Measurements from ENCODE around the gene PLXNA2.

Gene PLXNA2

GRCh38 chr1:208051651-208052050 lies 192.5 kb downstream of the PLXNA2 start:
- no peak for ATAC-seq

GRCh38 chr1:208048904-208049303 lies 195.3 kb downstream of the PLXNA2 start:
- TF ChIP-seq ARNTL (CRISPR knock-in tag; IDR thresholded peaks at IDR 0.05; ENCODE audit: borderline replicate concordance, low read depth) (no peak), ZC3H10 (CRISPR knock-in tag; IDR thresholded peaks at IDR 0.05) (no peak), TOX (CRISPR knock-in tag; IDR thresholded peaks at IDR 0.05; ENCODE audit: borderline replicate concordance) (no peak), ZNF8 (CRISPR knock-in tag; IDR thresholded peaks at IDR 0.05) (no peak), POU6F1 (CRISPR knock-in tag; IDR thresholded peaks at IDR 0.05; ENCODE audit: borderline replicate concordance, low read depth) (no peak), TSHZ2 (CRISPR knock-in tag; IDR thresholded peaks at IDR 0.05) (no peak), ZFP3 (CRISPR knock-in tag; IDR thresholded peaks at IDR 0.05) (no peak), TCF4 (CRISPR knock-in tag; IDR thresholded peaks at IDR 0.05; ENCODE audit: borderline replicate concordance) (no peak), ESRRG (CRISPR knock-in tag; IDR thresholded peaks at IDR 0.05) (no peak)
- no peak for ATAC-seq

More at GRCh38 chr1:208051651-208052050, 192.5 kb downstream of the PLXNA2 start:
- TF ChIP-seq ZFP30 (CRISPR knock-in tag; IDR thresholded peaks at IDR 0.05), result no peak

GRCh38 chr1:208047975-208048374 lies 196.2 kb downstream of the PLXNA2 start:
- no peak for ATAC-seq
- TF ChIP-seq PPARA (CRISPR knock-in tag; IDR thresholded peaks at IDR 0.05; ENCODE audit: borderline replicate concordance) (no peak), CSDC2 (CRISPR knock-in tag; IDR thresholded peaks at IDR 0.05) (no peak)

GRCh38 chr1:208047476-208047934 lies 196.7 kb downstream of the PLXNA2 start:
- ATAC-seq, result peak; percentile 8
- TF ChIP-seq ARNTL (CRISPR knock-in tag; IDR thresholded peaks at IDR 0.05; ENCODE audit: borderline replicate concordance, low read depth) (no peak), GLIS3 (CRISPR knock-in tag; IDR thresholded peaks at IDR 0.05) (no peak), ESRRG (CRISPR knock-in tag; IDR thresholded peaks at IDR 0.05) (no peak), BACH2 (CRISPR knock-in tag; IDR thresholded peaks at IDR 0.05; ENCODE audit: borderline replicate concordance) (no peak), CREB5 (CRISPR knock-in tag; IDR thresholded peaks at IDR 0.05; ENCODE audit: low read depth) (no peak), OSR1 (CRISPR knock-in tag; IDR thresholded peaks at IDR 0.05) (no peak), SNAI2 (CRISPR knock-in tag; IDR thresholded peaks at IDR 0.05) (no peak), CSDC2 (CRISPR knock-in tag; IDR thresholded peaks at IDR 0.05) (no peak), ZFP30 (CRISPR knock-in tag; IDR thresholded peaks at IDR 0.05) (no peak), ZNF70 (CRISPR knock-in tag; IDR thresholded peaks at IDR 0.05) (no peak)

GRCh38 chr1:208045463-208046260 lies 198.5 kb downstream of the PLXNA2 start:
- ATAC-seq, result no peak
- TF ChIP-seq GLIS3 (CRISPR knock-in tag; IDR thresholded peaks at IDR 0.05), result no peak
- TF ChIP-seq ISL1 (CRISPR knock-in tag; IDR thresholded peaks at IDR 0.05), result no peak
